OCI-LY3 (cell line): ENCODE results near the gene TPCN1.

Experiments
- H2AFZ ChIP-seq: fragments of 200-600, 300-600 bp; shearing (Covaris generic); 2 replicates; pipeline ENCODE4 v1.6.0; 2014; ENCODE audit warnings: antibody characterized with exemption, low read depth, low read length
- H3K27ac ChIP-seq: fragments of 200-600, 300-600 bp; sonication (generic); 2 replicates; pipeline ENCODE4 v1.5.1; 2014; ENCODE audit warnings: mild to moderate bottlenecking, low read length, moderate library complexity, mixed read lengths
- H3K27me3 ChIP-seq: fragments of 200-600, 300-600 bp; sonication (generic); 2 replicates; pipeline ENCODE4 v1.6.1; 2014; ENCODE audit warnings: low read depth, low read length, mixed read lengths
- H3K36me3 ChIP-seq: fragments of 200-600, 300-600 bp; sonication (generic); replicated peaks from 2 replicates; pipeline ENCODE3; 2014; ENCODE audit warnings: low read depth, low read length, mixed read lengths
- H3K4me1 ChIP-seq: fragments of 300-600, 200-600 bp; sonication (generic); 2 replicates; pipeline ENCODE4 v1.6.1; 2014; ENCODE audit warnings: low read length, mixed read lengths
- H3K4me2 ChIP-seq: fragments of 200-600, 300-600 bp; sonication (generic); 2 replicates; pipeline ENCODE4 v1.6.1; 2014; ENCODE audit warnings: low read length, mixed read lengths
- H3K4me3 ChIP-seq: fragments of 300-600, 200-600 bp; sonication (generic); 2 replicates; pipeline ENCODE4 v1.5.1; 2014; ENCODE audit warnings: antibody characterized with exemption, mild to moderate bottlenecking, low read length, moderate library complexity
- H3K79me2 ChIP-seq: fragments of 300-600, 200-600 bp; shearing (Covaris generic); 2 replicates; pipeline ENCODE4 v1.6.1; 2014; ENCODE audit warnings: mild to moderate bottlenecking, low read length, mixed read lengths
- H3K9ac ChIP-seq: fragments of 300-600, 200-600 bp; shearing (Covaris generic); 2 replicates; pipeline ENCODE4 v1.6.0; 2014; ENCODE audit warnings: mild to moderate bottlenecking, low read length, moderate library complexity
- H3K9me3 ChIP-seq: fragments of 200-600, 300-600 bp; shearing (Covaris generic); 2 replicates; pipeline ENCODE4 v1.6.1; 2014; ENCODE audit warnings: low read length, mixed read lengths; ENCODE audit not compliant: insufficient read depth
- H4K20me1 ChIP-seq: fragments of 200-600, 300-600 bp; sonication (generic); 2 replicates; pipeline ENCODE4 v1.6.1; 2016; ENCODE audit warnings: low read length, mixed read lengths; ENCODE audit not compliant: insufficient read depth
- EZH2phosphoT487 ChIP-seq: fragments of 200-600 bp; shearing (Covaris generic); IDR thresholded peaks from 2 replicates; pipeline ENCODE4 v1.6.1; 2018; ENCODE audit warnings: antibody characterized with exemption, mixed run types, low read depth
- TF ChIP-seq, protein P1 (sequence below): fragments of 200-600, 300-600 bp; sonication (generic); IDR thresholded peaks from 2 replicates; pipeline ENCODE4 v1.5.1; 2014; ENCODE audit warnings: antibody characterized with exemption, low read length, low read depth

Gene TPCN1

DNA sequence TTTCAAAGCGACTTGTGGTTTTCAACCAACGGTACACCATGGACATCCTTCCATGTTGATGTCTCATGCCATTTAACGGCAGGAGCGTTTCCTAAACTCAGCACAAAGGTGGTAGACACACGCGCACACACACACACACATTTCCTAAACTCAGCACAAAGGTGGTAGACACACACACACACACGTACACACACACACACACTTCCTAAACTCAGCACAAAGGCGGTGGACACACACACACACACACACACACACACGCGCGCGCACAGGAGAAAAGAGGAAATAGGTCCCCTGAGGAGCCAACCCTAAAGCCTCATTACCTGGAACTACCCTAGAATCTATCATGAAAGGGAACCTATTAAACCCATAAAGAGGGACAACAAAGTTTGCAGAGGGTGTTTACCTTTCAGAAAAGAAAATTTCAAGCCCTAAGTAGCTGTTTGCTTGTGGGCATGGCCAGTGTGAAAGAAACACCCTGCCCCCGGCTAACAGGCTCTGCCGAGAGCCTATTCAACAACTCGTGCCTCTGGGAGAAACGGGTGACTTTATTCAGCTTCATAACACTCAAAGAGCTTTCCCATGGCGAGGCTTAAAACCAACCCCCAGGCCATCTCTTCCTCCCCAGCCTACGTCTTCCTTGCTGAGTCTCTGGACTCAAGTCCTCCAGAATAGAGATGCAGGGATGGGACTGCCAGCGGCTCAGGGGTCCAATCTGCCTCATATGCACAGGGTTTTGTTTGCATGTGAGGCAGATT lies 81.8 kb downstream of the TPCN1 start:
- Histone ChIP-seq H3K9ac (no peak overlapping the region), H3K27me3 (no peaks in the 10 kb centered on the region), H3K9me3 (no peaks in the 10 kb centered on the region), H3K4me1 (no peaks in the 10 kb centered on the region), H3K36me3 (no peaks in the 10 kb centered on the region), H3K79me2 (no peaks in the 10 kb centered on the region), H3K4me3 (no peak overlapping the region), H4K20me1 (no peaks in the 10 kb centered on the region), H2AFZ (no peak overlapping the region), H3K4me2 (no peak overlapping the region), H3K27ac (no peak overlapping the region)
- TF ChIP-seq EZH2phosphoT487 = no peak
- TF ChIP-seq, protein P1, sequence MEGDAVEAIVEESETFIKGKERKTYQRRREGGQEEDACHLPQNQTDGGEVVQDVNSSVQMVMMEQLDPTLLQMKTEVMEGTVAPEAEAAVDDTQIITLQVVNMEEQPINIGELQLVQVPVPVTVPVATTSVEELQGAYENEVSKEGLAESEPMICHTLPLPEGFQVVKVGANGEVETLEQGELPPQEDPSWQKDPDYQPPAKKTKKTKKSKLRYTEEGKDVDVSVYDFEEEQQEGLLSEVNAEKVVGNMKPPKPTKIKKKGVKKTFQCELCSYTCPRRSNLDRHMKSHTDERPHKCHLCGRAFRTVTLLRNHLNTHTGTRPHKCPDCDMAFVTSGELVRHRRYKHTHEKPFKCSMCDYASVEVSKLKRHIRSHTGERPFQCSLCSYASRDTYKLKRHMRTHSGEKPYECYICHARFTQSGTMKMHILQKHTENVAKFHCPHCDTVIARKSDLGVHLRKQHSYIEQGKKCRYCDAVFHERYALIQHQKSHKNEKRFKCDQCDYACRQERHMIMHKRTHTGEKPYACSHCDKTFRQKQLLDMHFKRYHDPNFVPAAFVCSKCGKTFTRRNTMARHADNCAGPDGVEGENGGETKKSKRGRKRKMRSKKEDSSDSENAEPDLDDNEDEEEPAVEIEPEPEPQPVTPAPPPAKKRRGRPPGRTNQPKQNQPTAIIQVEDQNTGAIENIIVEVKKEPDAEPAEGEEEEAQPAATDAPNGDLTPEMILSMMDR = no peak

DNA sequence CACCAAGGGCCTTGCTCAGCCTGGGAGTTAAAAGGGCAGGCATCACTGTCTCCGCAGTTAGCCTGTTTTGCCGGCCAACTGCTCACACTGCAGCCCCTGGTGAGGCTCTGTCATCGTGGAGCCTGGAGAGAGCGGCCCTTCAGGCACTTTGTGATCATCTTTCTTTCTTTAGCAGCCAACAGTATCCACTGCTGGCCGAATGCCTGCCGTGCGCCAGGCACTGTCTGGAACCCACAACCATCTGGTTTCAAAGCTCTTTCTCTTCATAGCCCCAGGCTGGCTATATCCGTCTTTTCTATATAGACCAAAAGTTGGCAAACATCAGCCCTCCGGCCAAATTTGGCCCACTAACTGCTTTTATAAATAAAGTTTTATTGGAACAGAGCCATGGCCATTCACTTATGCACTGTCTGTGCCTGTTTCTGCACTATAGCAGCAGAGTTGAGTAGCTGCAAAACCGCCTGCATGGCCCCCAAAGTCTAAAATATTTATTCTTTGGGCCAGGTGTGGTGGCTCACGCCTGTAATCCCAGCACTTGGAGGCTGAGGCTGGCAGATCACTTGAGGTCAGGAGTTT lies 84.1 kb downstream of the TPCN1 start:
- Histone ChIP-seq H3K27ac (no peak overlapping the region), H3K4me1 (no peaks in the 10 kb centered on the region), H3K79me2 (no peaks in the 10 kb centered on the region), H3K9me3 (no peaks in the 10 kb centered on the region), H3K9ac (no peak overlapping the region), H4K20me1 (no peaks in the 10 kb centered on the region), H3K36me3 (no peaks in the 10 kb centered on the region), H3K4me3 (no peak overlapping the region), H3K27me3 (no peaks in the 10 kb centered on the region), H2AFZ (no peak overlapping the region), H3K4me2 (no peak overlapping the region)
- TF ChIP-seq, protein P1 = no peak
- TF ChIP-seq EZH2phosphoT487 = no peak

DNA sequence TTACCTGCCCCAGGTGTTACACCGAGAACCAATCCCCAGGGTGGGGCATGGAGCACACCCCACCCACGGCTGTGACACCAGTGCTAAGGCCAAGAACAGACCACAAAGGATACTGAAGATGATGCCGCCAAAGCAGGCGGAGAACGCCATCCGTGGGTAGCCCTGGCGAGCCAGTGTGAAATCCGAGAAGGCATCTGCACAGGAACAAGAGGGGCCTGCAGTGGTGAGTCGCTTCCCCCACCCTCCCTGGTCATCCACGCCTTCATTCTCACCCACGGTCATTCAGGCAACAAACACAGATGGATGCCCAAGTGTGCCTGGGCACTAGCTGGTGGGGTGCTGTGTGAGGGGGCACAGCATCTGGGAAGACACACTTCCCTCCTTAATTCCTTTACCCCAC lies 85.1 kb downstream of the TPCN1 start:
- Histone ChIP-seq H2AFZ (no peak overlapping the region), H4K20me1 (no peaks in the 10 kb centered on the region), H3K4me3 (no peak overlapping the region), H3K79me2 (no peaks in the 10 kb centered on the region), H3K4me1 (no peaks in the 10 kb centered on the region), H3K9me3 (no peaks in the 10 kb centered on the region), H3K27ac (no peak overlapping the region), H3K36me3 (no peaks in the 10 kb centered on the region), H3K4me2 (no peak overlapping the region), H3K27me3 (no peaks in the 10 kb centered on the region), H3K9ac (no peak overlapping the region)
- no peak for TF ChIP-seq EZH2phosphoT487
- TF ChIP-seq, protein P1 = no peak

DNA sequence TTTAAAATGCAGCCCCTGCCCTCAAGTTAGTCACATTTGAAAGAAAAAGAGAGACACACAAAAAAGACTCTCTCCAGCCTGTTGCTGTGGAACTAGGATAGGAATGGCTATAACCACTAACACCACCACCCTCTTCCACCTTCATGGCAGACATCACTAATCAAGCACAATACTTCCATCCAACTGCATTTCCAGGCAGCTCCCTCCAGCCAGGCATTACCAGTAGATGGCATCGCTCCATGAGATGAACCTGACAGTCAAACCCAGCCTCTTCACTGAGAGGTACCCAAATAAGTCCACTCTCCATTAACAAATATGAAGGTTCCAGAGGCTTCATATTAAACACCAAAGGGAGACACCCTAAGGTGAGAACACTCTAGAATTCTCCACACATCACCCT lies 89.2 kb downstream of the TPCN1 start:
- Histone ChIP-seq H3K27ac (no peak overlapping the region), H3K36me3 (no peaks in the 10 kb centered on the region), H3K27me3 (no peaks in the 10 kb centered on the region), H2AFZ (no peak overlapping the region), H3K79me2 (no peaks in the 10 kb centered on the region), H3K4me3 (no peak overlapping the region), H3K4me2 (no peak overlapping the region), H3K9me3 (no peaks in the 10 kb centered on the region), H3K4me1 (no peaks in the 10 kb centered on the region), H4K20me1 (no peaks in the 10 kb centered on the region), H3K9ac (no peak overlapping the region)
- no peak for TF ChIP-seq EZH2phosphoT487
- TF ChIP-seq, protein P1 = peak; percentile 42
